ENCODE results near the gene BCR. TPM values are rescaled to one million over a fixed set of nuclear protein-coding genes. Genes with fewer than 3 reads are reported as not detected.

BCR gene
- polyA plus RNA-seq, 1 donor from 2014 or later, result 57.5 TPM

DNA sequence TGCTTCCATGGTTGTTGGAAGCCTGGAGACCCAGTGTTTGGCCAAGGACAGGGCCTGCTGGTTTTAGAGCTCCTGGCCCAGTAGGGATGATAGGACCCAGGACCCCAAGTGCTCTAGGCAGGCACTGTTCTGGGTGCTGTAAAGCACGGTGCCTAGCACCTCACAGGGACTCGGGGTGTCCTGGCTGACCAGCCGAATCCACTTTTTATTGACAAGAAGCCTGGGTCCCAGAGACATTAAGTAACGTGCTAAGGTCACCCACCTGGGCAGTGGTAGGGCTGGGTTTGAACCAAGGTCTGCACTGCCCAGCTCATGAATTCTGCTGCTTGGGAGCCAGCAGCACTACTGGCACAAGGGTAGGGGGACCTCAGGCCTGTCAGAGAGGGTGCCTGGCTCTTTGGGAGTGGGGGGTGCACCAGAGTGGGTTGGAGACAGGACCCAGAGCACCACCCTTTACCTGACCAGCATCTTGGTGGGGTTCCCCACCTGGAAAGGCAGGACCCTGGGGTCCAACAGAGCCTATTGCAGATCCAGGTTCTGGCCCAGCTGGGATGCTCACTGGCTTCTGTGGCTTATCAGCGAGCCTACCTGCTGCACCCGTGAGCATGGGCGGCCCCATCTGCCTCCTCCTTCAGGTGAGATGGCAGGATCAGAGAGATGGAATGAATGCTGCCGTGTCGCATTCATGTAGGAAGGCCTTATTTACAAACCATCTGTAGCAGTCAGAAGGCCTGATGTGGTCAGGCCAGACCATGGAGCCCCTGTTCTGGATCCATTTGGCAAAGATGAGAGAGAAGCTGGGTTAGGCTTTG, 52.0 kb downstream of the BCR start:
- TF ChIP-seq, protein P1, sequence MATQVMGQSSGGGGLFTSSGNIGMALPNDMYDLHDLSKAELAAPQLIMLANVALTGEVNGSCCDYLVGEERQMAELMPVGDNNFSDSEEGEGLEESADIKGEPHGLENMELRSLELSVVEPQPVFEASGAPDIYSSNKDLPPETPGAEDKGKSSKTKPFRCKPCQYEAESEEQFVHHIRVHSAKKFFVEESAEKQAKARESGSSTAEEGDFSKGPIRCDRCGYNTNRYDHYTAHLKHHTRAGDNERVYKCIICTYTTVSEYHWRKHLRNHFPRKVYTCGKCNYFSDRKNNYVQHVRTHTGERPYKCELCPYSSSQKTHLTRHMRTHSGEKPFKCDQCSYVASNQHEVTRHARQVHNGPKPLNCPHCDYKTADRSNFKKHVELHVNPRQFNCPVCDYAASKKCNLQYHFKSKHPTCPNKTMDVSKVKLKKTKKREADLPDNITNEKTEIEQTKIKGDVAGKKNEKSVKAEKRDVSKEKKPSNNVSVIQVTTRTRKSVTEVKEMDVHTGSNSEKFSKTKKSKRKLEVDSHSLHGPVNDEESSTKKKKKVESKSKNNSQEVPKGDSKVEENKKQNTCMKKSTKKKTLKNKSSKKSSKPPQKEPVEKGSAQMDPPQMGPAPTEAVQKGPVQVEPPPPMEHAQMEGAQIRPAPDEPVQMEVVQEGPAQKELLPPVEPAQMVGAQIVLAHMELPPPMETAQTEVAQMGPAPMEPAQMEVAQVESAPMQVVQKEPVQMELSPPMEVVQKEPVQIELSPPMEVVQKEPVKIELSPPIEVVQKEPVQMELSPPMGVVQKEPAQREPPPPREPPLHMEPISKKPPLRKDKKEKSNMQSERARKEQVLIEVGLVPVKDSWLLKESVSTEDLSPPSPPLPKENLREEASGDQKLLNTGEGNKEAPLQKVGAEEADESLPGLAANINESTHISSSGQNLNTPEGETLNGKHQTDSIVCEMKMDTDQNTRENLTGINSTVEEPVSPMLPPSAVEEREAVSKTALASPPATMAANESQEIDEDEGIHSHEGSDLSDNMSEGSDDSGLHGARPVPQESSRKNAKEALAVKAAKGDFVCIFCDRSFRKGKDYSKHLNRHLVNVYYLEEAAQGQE (IDR thresholded peaks at IDR 0.05; ENCODE audit: borderline replicate concordance), result no peak
- TF ChIP-seq EZH2 (IDR thresholded peaks at IDR 0.05; ENCODE audit: borderline replicate concordance, insufficient read depth, low read length, poor library complexity, severe bottlenecking) (no peak), POLR2AphosphoS5 (IDR thresholded peaks at IDR 0.05) (no peak), RAD21 (conservative IDR thresholded peaks at IDR 0.05) (no peak)
- peaks cover 80% of the 10 kb centered on the region for H3K79me2 ChIP-seq (replicated peaks; ENCODE audit: insufficient read depth, low read length)
- no peaks in the 10 kb centered on the region for H4K20me1 ChIP-seq (ENCODE audit: insufficient read depth)
- no peak overlapping the region for H2AFZ ChIP-seq (ENCODE audit: low read depth, low read length)
- no peaks in the 10 kb centered on the region for H3F3A ChIP-seq (ENCODE audit: insufficient read depth, low read length, poor library complexity, severe bottlenecking)
- H3K9ac ChIP-seq (ENCODE audit: low read length), result no peak overlapping the region
- H3K27me3 ChIP-seq (ENCODE audit: insufficient read depth, low read depth, low read length), result no peaks in the 10 kb centered on the region
- no peaks in the 10 kb centered on the region for H3K9me2 ChIP-seq (ENCODE audit: insufficient read depth, low read length)
- no peak overlapping the region for H3K27ac ChIP-seq (ENCODE audit: low read length)
- H3K4me3 ChIP-seq (ENCODE audit: low read length), result no peak overlapping the region
- H3K36me3 ChIP-seq (ENCODE audit: insufficient read depth, low read length), result no peaks in the 10 kb centered on the region
- H3K4me2 ChIP-seq (ENCODE audit: low read length), result no peak overlapping the region
- no peaks in the 10 kb centered on the region for H3K9me3 ChIP-seq (ENCODE audit: low read length)

DNA sequence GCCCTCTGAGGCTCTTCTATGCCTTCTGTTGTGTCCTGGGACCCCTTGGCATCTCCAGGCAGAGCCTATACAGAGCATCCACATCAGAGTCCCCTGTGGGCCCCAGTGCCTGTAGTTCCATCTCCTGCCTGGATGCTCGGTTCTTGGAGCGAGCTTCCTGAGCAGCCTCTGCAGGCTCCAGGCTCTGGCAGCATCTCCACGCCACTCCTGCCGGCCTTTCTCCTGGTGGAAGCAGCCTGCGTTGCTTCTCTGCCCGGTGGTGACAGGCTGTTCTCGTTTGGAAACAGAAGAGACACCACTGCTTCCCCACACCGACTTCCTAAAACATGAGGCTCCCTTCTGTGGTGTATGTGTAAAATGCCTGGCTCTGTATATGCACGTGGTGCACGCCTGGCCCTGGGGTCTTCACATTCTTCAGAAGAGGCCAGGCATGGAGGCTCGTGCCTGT, 52.8 kb downstream of the BCR start:
- Histone ChIP-seq H3K4me2 (ENCODE audit: low read length) (no peak overlapping the region), H3K4me3 (ENCODE audit: low read length) (no peak overlapping the region), H3K9ac (ENCODE audit: low read length) (no peak overlapping the region), H3K27me3 (ENCODE audit: insufficient read depth, low read depth, low read length) (no peaks in the 10 kb centered on the region), H3K36me3 (ENCODE audit: insufficient read depth, low read length) (no peaks in the 10 kb centered on the region), H3K79me2 (replicated peaks; ENCODE audit: insufficient read depth, low read length) (peaks cover 80% of the 10 kb centered on the region), H4K20me1 (ENCODE audit: insufficient read depth) (no peaks in the 10 kb centered on the region), H3K9me3 (ENCODE audit: low read length) (no peaks in the 10 kb centered on the region), H3K27ac (ENCODE audit: low read length) (no peak overlapping the region), H3K9me2 (ENCODE audit: insufficient read depth, low read length) (no peaks in the 10 kb centered on the region), H2AFZ (ENCODE audit: low read depth, low read length) (no peak overlapping the region), H3F3A (ENCODE audit: insufficient read depth, low read length, poor library complexity, severe bottlenecking) (no peaks in the 10 kb centered on the region)
- TF ChIP-seq, protein P1 (IDR thresholded peaks at IDR 0.05; ENCODE audit: borderline replicate concordance), result no peak
- TF ChIP-seq MXI1 (conservative IDR thresholded peaks at IDR 0.05; ENCODE audit: poor library complexity, severe bottlenecking) (no peak), TAF1 (IDR thresholded peaks at IDR 0.05; ENCODE audit: low read depth) (no peak), EP300 (conservative IDR thresholded peaks at IDR 0.05; ENCODE audit: poor library complexity, severe bottlenecking) (no peak), EZH2 (IDR thresholded peaks at IDR 0.05; ENCODE audit: borderline replicate concordance, insufficient read depth, low read length, poor library complexity, severe bottlenecking) (no peak), SMC3 (conservative IDR thresholded peaks at IDR 0.05; ENCODE audit: poor library complexity) (no peak), POLR2AphosphoS5 (IDR thresholded peaks at IDR 0.05) (no peak), RAD21 (conservative IDR thresholded peaks at IDR 0.05) (no peak)
- TF ChIP-seq, protein P2, sequence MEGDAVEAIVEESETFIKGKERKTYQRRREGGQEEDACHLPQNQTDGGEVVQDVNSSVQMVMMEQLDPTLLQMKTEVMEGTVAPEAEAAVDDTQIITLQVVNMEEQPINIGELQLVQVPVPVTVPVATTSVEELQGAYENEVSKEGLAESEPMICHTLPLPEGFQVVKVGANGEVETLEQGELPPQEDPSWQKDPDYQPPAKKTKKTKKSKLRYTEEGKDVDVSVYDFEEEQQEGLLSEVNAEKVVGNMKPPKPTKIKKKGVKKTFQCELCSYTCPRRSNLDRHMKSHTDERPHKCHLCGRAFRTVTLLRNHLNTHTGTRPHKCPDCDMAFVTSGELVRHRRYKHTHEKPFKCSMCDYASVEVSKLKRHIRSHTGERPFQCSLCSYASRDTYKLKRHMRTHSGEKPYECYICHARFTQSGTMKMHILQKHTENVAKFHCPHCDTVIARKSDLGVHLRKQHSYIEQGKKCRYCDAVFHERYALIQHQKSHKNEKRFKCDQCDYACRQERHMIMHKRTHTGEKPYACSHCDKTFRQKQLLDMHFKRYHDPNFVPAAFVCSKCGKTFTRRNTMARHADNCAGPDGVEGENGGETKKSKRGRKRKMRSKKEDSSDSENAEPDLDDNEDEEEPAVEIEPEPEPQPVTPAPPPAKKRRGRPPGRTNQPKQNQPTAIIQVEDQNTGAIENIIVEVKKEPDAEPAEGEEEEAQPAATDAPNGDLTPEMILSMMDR (IDR thresholded peaks at IDR 0.05; ENCODE audit: poor library complexity, severe bottlenecking), result no peak
